Testis (tissue), 2 donors: ENCODE results near the gene RABL3.

Experiments used
- CTCF ChIP-seq, 3 experiments: fragments of 450-650 bp in 2 of 3; fragments of 200-600 bp in 1 of 3; sonication (generic) in 1 of 3; IDR thresholded peaks; one replicate each; pipeline ENCODE4 v1.5.1; 2016 to 2019; ENCODE audit warnings: antibody characterized with exemption in 3 of 3, mild to moderate bottlenecking in 2 of 3, moderate library complexity in 1 of 3
- POLR2A ChIP-seq: fragments of 450-650 bp; IDR thresholded peaks from one replicate; pipeline ENCODE4 v1.6.1; 2017; ENCODE audit warnings: antibody characterized with exemption, mild to moderate bottlenecking, moderate library complexity

GRCh38 chr3:120762615-120763014 lies 20.3 kb upstream of the RABL3 start:
- TF ChIP-seq CTCF (IDR thresholded peaks at IDR 0.05): no peak
- no peak for TF ChIP-seq POLR2A
